Duodenal mucosa (tissue), 2 donors: Measurements from ENCODE around the gene STK10.
"Not testable (repeated sequence)": the region's sequence is repeated elsewhere in the genome, so short reads cannot be mapped to it uniquely, and the experiment has no call there.

Experiments
- H3K27ac ChIP-seq: one replicate; pipeline ENCODE4 v1.7.0; 2013; ENCODE audit warnings: low read depth, low read length
- H3K27me3 ChIP-seq, 2 donors: one replicate each; pipeline ENCODE4 v1.7.0; 2013; ENCODE audit warnings: low read length in 2 of 2, control low read depth in 1 of 2; ENCODE audit not compliant: insufficient read depth in 2 of 2, control insufficient read depth in 1 of 2
- H3K36me3 ChIP-seq, 2 donors: one replicate each; pipeline ENCODE4 v1.7.0; 2013; ENCODE audit warnings: low read length in 2 of 2, control low read depth in 1 of 2; ENCODE audit not compliant: insufficient read depth in 2 of 2, control insufficient read depth in 1 of 2
- H3K4me1 ChIP-seq, 2 donors: one replicate each; pipeline ENCODE4 v1.7.0; 2013; ENCODE audit warnings: low read length in 2 of 2, control low read depth in 1 of 2; ENCODE audit not compliant: insufficient read depth in 2 of 2, control insufficient read depth in 1 of 2
- H3K4me3 ChIP-seq, 2 donors: one replicate each; pipeline ENCODE4 v1.7.0; 2013; ENCODE audit warnings: low read length in 2 of 2, low read depth in 1 of 2
- H3K9ac ChIP-seq, 2 donors: one replicate each; pipeline ENCODE4 v1.7.0; 2013; ENCODE audit warnings: low read length in 2 of 2, low read depth in 1 of 2
- H3K9me3 ChIP-seq, 2 donors: one replicate each; pipeline ENCODE4 v1.7.0; 2013; ENCODE audit warnings: low read length in 2 of 2, control low read depth in 1 of 2; ENCODE audit not compliant: control insufficient read depth in 1 of 2

The STK10 gene

DNA sequence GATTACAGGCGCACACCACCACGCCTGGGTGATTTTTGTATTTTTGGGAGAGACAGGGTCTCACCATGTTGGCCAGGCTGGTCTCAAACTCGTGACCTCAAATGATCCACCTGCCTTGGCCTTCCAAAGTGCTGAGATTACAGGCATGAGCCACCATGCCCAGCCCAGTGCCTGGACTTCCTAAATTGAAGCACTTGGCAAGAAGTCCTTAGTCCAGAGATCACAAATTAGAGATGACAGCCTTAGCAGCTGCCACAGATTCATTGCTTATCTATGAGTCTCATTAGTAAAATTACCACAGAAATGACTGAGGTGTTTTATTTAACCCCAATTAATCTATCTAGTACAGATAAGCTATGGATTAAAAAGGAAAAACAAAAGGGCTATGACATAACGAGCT is 25.1 kb upstream of the STK10 start:
- Histone ChIP-seq H3K36me3 (peaks cover 13 to 31% of the 10 kb centered on the region in 2 donors), H3K9me3 (no peaks in the 10 kb centered on the region), H3K4me3 (no peak overlapping the region), H3K9ac (no peak overlapping the region), H3K27ac (no peak overlapping the region), H3K27me3 (no peaks in the 10 kb centered on the region), H3K4me1 (peaks cover 0 to under 1% of the 10 kb centered on the region in 2 donors)

DNA sequence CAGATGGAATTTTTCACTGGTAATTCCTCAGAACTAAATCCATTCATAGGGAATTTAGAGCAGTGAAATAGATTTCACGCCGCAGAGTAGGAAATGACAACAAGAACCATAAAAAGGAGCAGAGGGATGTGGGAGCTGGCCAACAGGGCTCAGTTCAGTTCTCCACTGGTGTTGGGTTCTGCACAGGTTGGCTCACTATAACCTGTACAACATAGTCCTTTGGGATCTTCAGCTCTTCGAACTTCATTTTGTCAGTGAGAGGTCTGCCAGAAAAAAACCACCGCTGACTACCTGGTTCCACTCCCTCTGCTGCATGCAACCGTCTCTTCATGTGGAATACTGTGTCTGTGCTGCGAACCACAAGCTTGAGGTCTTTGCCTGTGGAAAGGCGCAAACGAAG is 23.7 kb upstream of the STK10 start:
- H3K9me3 ChIP-seq = no peaks in the 10 kb centered on the region
- no peaks in the 10 kb centered on the region for H3K27me3 ChIP-seq
- no peak overlapping the region for H3K9ac ChIP-seq
- H3K27ac ChIP-seq = no peak overlapping the region
- H3K4me3 ChIP-seq = no peak overlapping the region
- H3K4me1 ChIP-seq = peaks cover 0 to 5% of the 10 kb centered on the region in 2 donors
- H3K36me3 ChIP-seq = peaks cover 13 to 25% of the 10 kb centered on the region in 2 donors

DNA sequence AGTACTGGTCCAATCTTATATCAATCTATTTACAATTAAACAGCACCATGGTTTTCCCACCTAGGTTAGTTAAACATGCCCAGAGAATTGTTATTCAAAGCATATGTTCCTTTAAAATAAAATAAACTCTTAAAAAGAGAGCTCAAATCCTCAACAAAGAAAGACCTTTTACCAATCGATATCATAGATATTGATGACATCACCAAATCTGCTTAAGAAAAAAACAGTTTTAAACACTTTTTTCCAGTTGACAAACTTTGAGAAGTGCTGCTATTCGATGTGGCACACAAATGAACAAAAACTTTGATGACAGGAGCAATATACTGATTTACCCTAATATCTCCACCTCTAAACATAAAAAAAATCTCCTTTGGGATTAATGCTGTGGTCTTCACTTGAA is 21.7 kb upstream of the STK10 start:
- Histone ChIP-seq H3K9me3 (no peaks in the 10 kb centered on the region), H3K27ac (no peak overlapping the region), H3K36me3 (peaks cover 13 to 21% of the 10 kb centered on the region in 2 donors)

DNA sequence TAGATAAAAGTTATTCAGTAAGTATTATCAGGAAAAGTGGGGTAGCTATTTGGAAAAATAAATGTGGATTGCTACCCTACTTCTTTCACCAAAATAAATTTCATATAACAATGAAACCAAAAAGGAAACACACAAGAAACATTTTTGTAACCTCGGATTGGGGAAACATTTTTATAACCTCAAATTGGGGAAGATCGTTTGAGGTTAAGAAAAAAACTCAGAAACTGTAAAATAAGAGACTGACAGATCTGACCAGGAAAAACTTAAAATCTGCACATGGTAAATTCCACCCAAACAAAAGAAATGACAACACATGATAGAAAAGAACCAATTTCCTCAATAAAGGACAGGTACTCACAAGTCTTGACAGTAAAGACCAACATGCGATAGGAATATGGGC is 19.5 kb upstream of the STK10 start:
- H3K4me1 ChIP-seq = peaks cover 0 to 5% of the 10 kb centered on the region in 2 donors
- no peaks in the 10 kb centered on the region for H3K9me3 ChIP-seq
- no peaks in the 10 kb centered on the region for H3K27me3 ChIP-seq
- peaks cover 13 to 21% of the 10 kb centered on the region in 2 donors for H3K36me3 ChIP-seq
- no peak overlapping the region for H3K9ac ChIP-seq
- no peak overlapping the region for H3K27ac ChIP-seq
- H3K4me3 ChIP-seq = no peak overlapping the region

More for the DNA sequence above, 21.7 kb upstream of the STK10 start:
- no peaks in the 10 kb centered on the region for H3K27me3 ChIP-seq
- no peak overlapping the region for H3K9ac ChIP-seq
- no peak overlapping the region for H3K4me3 ChIP-seq
- H3K4me1 ChIP-seq = peaks cover 0 to 5% of the 10 kb centered on the region in 2 donors

DNA sequence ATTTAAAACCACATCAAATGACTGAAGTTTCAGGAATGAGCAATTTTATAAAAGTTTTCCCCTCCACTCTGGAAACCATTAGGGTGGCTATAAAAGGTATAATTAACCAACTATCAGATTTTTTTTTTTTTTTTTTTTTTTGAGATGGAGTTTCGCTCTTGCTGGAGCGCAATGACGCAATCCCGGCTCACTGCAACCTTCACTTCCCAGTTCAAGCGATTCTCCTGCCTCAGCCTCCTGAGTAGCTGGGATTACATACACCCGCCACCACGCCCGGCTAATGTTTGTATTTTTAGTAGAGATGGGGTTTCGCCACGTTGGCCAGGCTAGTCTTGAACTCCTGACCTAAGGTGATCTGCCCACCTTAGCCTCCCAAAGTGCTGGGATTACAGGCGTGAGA is 18.0 kb upstream of the STK10 start:
- H3K4me1 ChIP-seq, H3K27ac ChIP-seq, H3K4me3 ChIP-seq, H3K36me3 ChIP-seq, H3K9ac ChIP-seq, H3K9me3 ChIP-seq, H3K27me3 ChIP-seq: not testable (repeated sequence)

DNA sequence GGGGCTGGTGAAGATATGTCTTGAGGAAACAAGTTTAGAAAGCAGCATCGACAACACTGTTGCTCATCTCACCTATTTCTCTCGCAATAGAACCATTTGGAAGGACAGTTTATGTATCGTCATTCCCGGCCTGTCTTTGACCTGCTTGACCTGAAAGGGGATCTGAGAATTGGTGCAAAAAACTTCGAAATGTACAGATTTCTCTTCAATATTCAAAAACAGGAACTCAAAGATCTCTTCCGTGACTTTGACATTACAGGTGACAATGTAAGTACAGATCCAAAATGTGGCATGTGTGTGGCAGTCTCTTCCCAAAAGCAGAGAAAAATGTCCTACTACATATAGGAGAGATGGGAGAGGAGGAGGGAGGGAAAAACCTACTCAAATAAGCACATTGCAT is 12.5 kb upstream of the STK10 start:
- Histone ChIP-seq H3K4me1 (no peaks in the 10 kb centered on the region), H3K36me3 (no peaks in the 10 kb centered on the region), H3K4me3 (no peak overlapping the region), H3K9me3 (no peaks in the 10 kb centered on the region), H3K27ac (no peak overlapping the region), H3K9ac (no peak overlapping the region), H3K27me3 (no peaks in the 10 kb centered on the region)

DNA sequence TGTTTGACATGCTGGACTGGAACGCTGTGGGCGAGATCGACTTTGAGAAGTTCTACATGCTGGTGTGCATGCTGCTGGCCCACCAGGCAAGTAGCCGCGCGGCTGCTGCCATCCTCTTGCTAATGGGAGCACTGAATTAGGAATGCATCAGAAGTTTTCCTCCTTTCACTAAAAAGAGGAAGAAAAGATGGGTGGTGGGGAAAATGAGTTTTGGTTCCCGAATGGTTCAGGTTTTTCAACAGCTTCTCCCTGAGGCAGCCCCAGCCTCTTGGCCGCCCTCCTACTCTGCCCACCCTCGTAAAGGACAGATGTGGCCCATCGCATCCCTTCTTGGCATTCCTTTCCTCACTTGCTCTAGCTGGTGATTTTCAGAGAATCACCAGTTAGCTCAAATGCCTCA is 11.4 kb upstream of the STK10 start:
- Histone ChIP-seq H3K9me3 (no peaks in the 10 kb centered on the region), H3K4me3 (no peak overlapping the region), H3K27me3 (no peaks in the 10 kb centered on the region), H3K27ac (no peak overlapping the region), H3K9ac (no peak overlapping the region), H3K4me1 (no peaks in the 10 kb centered on the region), H3K36me3 (no peaks in the 10 kb centered on the region)

DNA sequence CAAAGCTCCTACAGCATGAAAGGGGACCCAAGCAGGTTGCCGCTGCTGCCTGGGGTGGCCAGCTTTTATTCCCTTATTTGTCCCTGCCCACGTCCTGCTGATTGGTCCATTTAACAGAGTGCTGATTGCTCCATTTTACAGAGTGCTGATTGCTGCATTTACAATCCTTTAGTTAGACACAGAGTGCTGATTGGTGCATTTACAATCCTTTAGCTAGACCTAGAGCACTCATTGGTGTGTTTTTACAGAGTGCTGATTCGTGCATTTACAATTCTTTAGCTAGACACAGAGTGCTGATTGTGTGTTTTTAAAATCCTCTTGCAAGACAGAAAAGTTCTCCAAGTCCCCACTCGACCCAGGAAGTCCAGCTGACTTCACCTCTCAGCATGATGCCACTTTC is 9.8 kb upstream of the STK10 start:
- H3K9me3 ChIP-seq, H3K4me1 ChIP-seq, H3K9ac ChIP-seq: not testable (repeated sequence)

DNA sequence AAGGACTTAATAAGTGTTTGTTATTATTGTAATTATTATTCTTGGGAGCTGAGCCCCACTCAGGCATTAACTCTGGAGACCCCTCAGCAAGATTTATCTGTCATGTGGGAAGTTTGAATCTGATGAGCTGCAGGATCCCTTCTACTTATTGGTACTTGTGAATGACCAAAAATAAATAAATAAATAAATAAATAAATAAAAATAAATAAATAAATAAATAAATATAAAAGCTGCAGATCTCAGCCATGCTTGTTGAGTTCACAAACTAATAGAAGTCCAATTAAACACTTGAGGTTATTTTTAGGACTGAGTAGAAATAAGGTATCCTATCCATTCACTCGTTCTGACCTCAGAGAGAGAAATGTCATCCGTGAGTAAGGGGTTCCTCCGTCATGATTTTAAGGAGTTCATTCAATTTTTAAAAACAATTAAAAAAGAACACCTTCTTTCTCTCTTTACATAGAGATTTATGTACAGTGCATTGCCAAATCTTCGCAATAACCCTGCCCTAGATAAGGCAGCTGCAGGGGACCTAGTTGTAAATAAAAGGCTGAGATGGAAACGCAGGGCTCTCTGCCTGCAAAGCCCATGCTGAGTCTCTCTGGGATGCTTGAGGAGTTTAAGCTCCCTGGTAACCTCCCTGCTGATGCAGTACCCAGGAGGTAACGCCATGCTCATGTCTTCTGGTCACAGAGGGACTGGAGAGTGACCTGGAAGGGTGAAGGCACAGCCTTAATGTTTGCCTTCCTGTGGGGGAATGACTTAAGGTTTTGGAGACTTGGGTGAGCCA is 7.2 kb upstream of the STK10 start:
- Histone ChIP-seq H3K4me1 (no peaks in the 10 kb centered on the region), H3K27ac (no peak overlapping the region), H3K9me3 (no peaks in the 10 kb centered on the region), H3K9ac (no peak overlapping the region), H3K27me3 (no peaks in the 10 kb centered on the region), H3K36me3 (no peaks in the 10 kb centered on the region), H3K4me3 (no peak overlapping the region)

More for the DNA sequence above, 9.8 kb upstream of the STK10 start:
- not testable (repeated sequence) for H3K27ac ChIP-seq, H3K36me3 ChIP-seq, H3K4me3 ChIP-seq, H3K27me3 ChIP-seq

DNA sequence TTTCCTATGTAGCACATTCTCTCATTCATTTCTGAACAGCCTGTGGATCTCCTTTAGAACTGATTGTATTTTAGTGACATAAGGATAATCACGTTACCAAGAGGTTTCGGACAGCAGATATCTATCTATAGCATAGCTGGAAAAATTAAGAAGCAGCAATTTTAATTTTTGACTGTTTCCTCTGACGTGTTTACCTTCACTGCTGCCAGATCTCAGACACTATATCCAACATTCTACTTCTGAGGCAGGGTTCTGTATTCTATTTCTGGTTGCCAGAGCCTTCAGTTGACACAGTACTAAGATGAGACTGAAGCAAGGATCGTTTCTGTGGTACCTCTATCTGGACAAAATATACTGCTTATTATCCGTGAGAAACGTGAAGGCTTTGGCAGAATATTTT is 5.8 kb upstream of the STK10 start, which contains the start of gene EFCAB9:
Gene EFCAB9 (plus strand): TSS at position 301 of the 400 bp plus-strand sequence. CDS start 1 bp downstream, at position 302.
- Histone ChIP-seq H3K36me3 (no peaks in the 10 kb centered on the region), H3K27ac (no peak within 1 kb of the TSS), H3K4me1 (no peaks in the 10 kb centered on the region), H3K27me3 (no peaks in the 10 kb centered on the region), H3K9ac (no peak within 1 kb of the TSS), H3K4me3 (no peak within 1 kb of the TSS), H3K9me3 (no peaks in the 10 kb centered on the region)
